ENCODE results near the gene HGFAC.

- TF ChIP-seq, protein P1, sequence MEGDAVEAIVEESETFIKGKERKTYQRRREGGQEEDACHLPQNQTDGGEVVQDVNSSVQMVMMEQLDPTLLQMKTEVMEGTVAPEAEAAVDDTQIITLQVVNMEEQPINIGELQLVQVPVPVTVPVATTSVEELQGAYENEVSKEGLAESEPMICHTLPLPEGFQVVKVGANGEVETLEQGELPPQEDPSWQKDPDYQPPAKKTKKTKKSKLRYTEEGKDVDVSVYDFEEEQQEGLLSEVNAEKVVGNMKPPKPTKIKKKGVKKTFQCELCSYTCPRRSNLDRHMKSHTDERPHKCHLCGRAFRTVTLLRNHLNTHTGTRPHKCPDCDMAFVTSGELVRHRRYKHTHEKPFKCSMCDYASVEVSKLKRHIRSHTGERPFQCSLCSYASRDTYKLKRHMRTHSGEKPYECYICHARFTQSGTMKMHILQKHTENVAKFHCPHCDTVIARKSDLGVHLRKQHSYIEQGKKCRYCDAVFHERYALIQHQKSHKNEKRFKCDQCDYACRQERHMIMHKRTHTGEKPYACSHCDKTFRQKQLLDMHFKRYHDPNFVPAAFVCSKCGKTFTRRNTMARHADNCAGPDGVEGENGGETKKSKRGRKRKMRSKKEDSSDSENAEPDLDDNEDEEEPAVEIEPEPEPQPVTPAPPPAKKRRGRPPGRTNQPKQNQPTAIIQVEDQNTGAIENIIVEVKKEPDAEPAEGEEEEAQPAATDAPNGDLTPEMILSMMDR (IDR thresholded peaks at IDR 0.05) = no peak
- TF ChIP-seq POLR2A (IDR thresholded peaks at IDR 0.05) = no peak
Measured at GRCh38 chr4:3475713-3476260, 34.0 kb downstream of the HGFAC start.
